Ishikawa (cell line): ENCODE results near the gene PARD3B.

Source experiments
- CEBPB ChIP-seq: IDR thresholded peaks from 2 replicates; pipeline ENCODE4 v1.6.1; 2012
- CREB1 ChIP-seq: IDR thresholded peaks from 2 replicates; pipeline ENCODE4 v1.6.1; 2012; ENCODE audit warnings: low read depth
- EGR1 ChIP-seq: IDR thresholded peaks from 2 replicates; pipeline ENCODE4 v1.6.1; 2012
- EP300 ChIP-seq: IDR thresholded peaks from 2 replicates; pipeline ENCODE4 v1.6.1; 2012; ENCODE audit warnings: borderline replicate concordance
- FOXM1 ChIP-seq: IDR thresholded peaks from 2 replicates; pipeline ENCODE4 v1.6.1; 2012; ENCODE audit warnings: low read depth, borderline replicate concordance
- MAX ChIP-seq: IDR thresholded peaks from 2 replicates; pipeline ENCODE4 v1.6.1; 2012
- NFIC ChIP-seq: IDR thresholded peaks from 2 replicates; pipeline ENCODE4 v1.6.1; 2012
- RAD21 ChIP-seq: IDR thresholded peaks from 2 replicates; pipeline ENCODE4 v1.6.1; 2012; ENCODE audit warnings: low read depth
- TAF1 ChIP-seq: IDR thresholded peaks from 2 replicates; pipeline ENCODE4 v1.6.1; 2012; ENCODE audit warnings: low read depth, mild to moderate bottlenecking
- TCF12 ChIP-seq: IDR thresholded peaks from 2 replicates; pipeline ENCODE4 v1.6.1; 2012; ENCODE audit warnings: low read depth
- TEAD4 ChIP-seq: IDR thresholded peaks from 2 replicates; pipeline ENCODE4 v1.6.1; 2012
- YY1 ChIP-seq: IDR thresholded peaks from 2 replicates; pipeline ENCODE4 v1.6.1; 2012; ENCODE audit warnings: low read depth
- ZBTB7A ChIP-seq: IDR thresholded peaks from 2 replicates; pipeline ENCODE4 v1.6.1; 2012; ENCODE audit warnings: low read depth
- TF ChIP-seq, protein P1 (sequence below): IDR thresholded peaks from 2 replicates; pipeline ENCODE4 v1.6.1; 2012; ENCODE audit warnings: low read depth, mild to moderate bottlenecking
- TF ChIP-seq, protein P2 (sequence below): IDR thresholded peaks from 2 replicates; pipeline ENCODE4 v1.6.1; 2012

The PARD3B gene

DNA sequence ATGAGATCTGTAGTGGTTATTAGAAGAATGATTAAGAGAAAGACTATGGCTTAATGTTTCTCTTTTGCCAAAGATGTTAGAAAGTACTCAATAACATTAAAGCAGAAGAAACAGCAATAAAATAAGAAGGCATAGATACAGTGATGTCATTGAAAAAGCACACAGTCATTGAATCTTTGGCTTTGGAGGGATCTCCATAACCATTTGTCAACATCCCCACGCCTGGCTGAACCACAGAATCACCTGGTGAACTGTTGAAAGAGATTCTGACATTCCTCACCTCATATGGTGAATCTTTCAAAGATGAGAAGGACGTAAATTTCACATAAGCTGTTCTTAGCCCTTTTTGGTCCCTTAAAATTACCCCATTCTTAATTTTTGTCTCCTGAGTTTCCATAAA lies 812.5 kb downstream of the PARD3B start:
- TF ChIP-seq CEBPB (no peak), TAF1 (no peak), NFIC (no peak), TEAD4 (no peak), FOXM1 (no peak), EGR1 (no peak), YY1 (no peak), RAD21 (no peak), EP300 (no peak), MAX (no peak)
- TF ChIP-seq, protein P1, sequence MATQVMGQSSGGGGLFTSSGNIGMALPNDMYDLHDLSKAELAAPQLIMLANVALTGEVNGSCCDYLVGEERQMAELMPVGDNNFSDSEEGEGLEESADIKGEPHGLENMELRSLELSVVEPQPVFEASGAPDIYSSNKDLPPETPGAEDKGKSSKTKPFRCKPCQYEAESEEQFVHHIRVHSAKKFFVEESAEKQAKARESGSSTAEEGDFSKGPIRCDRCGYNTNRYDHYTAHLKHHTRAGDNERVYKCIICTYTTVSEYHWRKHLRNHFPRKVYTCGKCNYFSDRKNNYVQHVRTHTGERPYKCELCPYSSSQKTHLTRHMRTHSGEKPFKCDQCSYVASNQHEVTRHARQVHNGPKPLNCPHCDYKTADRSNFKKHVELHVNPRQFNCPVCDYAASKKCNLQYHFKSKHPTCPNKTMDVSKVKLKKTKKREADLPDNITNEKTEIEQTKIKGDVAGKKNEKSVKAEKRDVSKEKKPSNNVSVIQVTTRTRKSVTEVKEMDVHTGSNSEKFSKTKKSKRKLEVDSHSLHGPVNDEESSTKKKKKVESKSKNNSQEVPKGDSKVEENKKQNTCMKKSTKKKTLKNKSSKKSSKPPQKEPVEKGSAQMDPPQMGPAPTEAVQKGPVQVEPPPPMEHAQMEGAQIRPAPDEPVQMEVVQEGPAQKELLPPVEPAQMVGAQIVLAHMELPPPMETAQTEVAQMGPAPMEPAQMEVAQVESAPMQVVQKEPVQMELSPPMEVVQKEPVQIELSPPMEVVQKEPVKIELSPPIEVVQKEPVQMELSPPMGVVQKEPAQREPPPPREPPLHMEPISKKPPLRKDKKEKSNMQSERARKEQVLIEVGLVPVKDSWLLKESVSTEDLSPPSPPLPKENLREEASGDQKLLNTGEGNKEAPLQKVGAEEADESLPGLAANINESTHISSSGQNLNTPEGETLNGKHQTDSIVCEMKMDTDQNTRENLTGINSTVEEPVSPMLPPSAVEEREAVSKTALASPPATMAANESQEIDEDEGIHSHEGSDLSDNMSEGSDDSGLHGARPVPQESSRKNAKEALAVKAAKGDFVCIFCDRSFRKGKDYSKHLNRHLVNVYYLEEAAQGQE, result no peak
- TF ChIP-seq, protein P2, sequence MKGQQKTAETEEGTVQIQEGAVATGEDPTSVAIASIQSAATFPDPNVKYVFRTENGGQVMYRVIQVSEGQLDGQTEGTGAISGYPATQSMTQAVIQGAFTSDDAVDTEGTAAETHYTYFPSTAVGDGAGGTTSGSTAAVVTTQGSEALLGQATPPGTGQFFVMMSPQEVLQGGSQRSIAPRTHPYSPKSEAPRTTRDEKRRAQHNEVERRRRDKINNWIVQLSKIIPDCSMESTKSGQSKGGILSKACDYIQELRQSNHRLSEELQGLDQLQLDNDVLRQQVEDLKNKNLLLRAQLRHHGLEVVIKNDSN, result no peak

DNA sequence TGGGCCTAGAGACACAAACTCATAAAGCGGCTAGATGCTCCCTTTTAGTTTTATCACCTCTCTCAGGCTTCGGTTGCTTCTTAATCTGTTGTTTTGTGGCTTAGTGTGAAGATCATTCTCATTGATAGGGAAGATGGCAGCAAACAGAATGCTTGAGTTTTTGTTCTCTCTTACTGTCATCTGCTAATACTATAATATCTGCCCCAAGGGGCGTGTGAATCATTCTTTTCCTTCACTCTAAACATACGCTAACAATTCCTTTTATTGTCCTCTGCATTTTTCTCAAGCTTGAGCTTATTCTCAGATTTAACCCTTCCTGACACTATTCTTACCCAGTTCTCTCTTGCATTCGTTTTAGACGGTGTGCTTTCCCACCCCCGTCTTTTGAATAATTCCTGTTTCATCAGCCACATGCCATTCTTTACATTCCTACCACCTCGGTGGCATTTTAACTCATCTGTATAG lies 813.1 kb downstream of the PARD3B start:
- TF ChIP-seq, protein P2, result no peak
- TF ChIP-seq NFIC, result no peak
- no peak for TF ChIP-seq TCF12

DNA sequence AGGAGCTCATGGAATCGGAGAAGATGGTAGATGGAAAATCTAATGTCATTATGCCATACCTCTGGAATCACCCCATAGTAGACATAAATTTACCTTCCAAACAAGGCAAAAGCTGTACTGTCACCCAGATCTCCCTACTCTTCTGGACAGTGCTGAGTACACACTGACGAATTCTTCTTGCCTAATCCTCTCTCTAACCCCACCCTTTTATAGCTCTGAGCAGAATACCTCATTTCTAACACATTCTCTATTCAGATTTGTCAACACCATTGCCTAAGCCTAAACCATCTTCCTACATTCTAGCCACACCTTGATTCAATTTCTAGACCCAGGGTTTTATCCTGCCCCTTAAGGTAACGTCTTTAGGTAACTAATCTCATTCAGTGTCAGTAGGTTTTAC lies 816.0 kb downstream of the PARD3B start:
- TF ChIP-seq YY1, result no peak
- no peak for TF ChIP-seq TCF12
- no peak for TF ChIP-seq FOXM1
- TF ChIP-seq, protein P1, result no peak
- no peak for TF ChIP-seq TAF1
- TF ChIP-seq CREB1, result no peak
- TF ChIP-seq TEAD4, result no peak
- TF ChIP-seq EGR1, result no peak
- TF ChIP-seq, protein P2, result no peak
- no peak for TF ChIP-seq ZBTB7A
- no peak for TF ChIP-seq NFIC
- no peak for TF ChIP-seq MAX
- no peak for TF ChIP-seq EP300
- TF ChIP-seq RAD21, result no peak
- no peak for TF ChIP-seq CEBPB

DNA sequence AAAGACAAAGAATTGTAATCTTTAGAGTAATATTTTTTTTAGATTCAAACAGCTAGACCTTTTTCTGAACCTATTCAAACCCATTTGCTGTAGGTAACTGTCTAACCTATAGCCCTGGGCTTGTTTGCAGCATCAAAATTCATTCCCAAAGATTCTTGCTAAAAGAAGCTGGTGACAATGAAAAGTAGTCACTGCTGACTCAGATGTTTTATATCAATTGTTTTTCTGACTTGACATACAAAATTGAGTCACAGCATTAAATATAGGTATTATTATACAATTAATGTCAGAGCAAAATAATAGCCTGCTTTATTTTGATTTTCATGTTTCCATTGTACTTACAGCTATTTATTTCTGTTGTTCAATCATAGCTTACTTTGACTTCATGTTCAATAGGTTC lies 816.7 kb downstream of the PARD3B start:
- TF ChIP-seq, protein P1, result no peak
- TF ChIP-seq FOXM1 (no peak), CEBPB (no peak), TEAD4 (no peak), YY1 (no peak), RAD21 (no peak), MAX (no peak), CREB1 (no peak), ZBTB7A (no peak), TCF12 (no peak), EP300 (no peak), EGR1 (no peak), TAF1 (no peak), NFIC (no peak)
- TF ChIP-seq, protein P2, result no peak
